Measurements from ENCODE around the gene LPAR1. TPM values are rescaled to one million over a fixed set of nuclear protein-coding genes. Genes with fewer than 3 reads are reported as not detected.
"Not testable (repeated sequence)": the region's sequence is repeated elsewhere in the genome, so short reads cannot be mapped to it uniquely, and the experiment has no call there.

LPAR1 gene
- total RNA-seq, 1 experiment from 2014 or later: 14.8 TPM

GRCh38 chr9:110890416-110890815 is 147.9 kb downstream of the LPAR1 start:
- H3K4me1 ChIP-seq: peaks cover 3% of the 10 kb centered on the region; the same call in 1 of the 2 replicates
- H3K27me3 ChIP-seq: no peaks in the 10 kb centered on the region
- no peaks in the 10 kb centered on the region for H3K9me3 ChIP-seq (replicated peaks)
- no peaks in the 10 kb centered on the region for H3K36me3 ChIP-seq
- no peak overlapping the region for H3K4me3 ChIP-seq
- H3K27ac ChIP-seq: no peak overlapping the region
- peak; percentile 45 to 66 for DNase-seq

DNA sequence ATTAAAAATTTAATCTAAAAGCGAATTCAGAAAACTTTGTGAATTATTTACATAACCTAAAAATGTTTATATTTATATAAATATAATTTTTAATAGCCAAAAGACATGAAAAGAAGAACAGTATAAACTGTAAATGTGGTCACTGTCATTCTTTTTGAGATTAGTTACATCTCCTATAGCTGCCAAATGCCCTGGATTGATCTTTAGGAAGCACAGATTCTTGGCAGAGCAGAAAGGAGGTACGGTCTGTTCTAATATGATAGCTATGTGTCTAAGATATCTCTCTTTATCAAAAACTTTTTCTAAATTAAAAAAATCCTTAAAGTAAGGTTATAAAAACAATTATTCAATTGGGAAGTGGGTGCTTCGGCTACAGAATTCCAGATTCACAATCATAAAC is 151.0 kb downstream of the LPAR1 start:
- H3K4me1 ChIP-seq: peaks cover 3% of the 10 kb centered on the region; the same call in 1 of the 2 replicates
- no peaks in the 10 kb centered on the region for H3K36me3 ChIP-seq
- no peak overlapping the region for H3K27ac ChIP-seq
- no peaks in the 10 kb centered on the region for H3K27me3 ChIP-seq
- no peaks in the 10 kb centered on the region for H3K9me3 ChIP-seq (replicated peaks)
- H3K4me3 ChIP-seq: no peak overlapping the region
- no peak for DNase-seq

- no peak for DNase-seq
- Histone ChIP-seq H3K4me3 (no peak overlapping the region), H3K9me3 (replicated peaks) (no peaks in the 10 kb centered on the region), H3K4me1 (peaks cover 3% of the 10 kb centered on the region; the same call in 1 of the 2 replicates), H3K27me3 (no peaks in the 10 kb centered on the region), H3K36me3 (no peaks in the 10 kb centered on the region), H3K27ac (no peak overlapping the region)
Measured at GRCh38 chr9:110886832-110887231, 151.4 kb downstream of the LPAR1 start.

- no peaks in the 10 kb centered on the region for H3K36me3 ChIP-seq
- no peak overlapping the region for H3K4me3 ChIP-seq
- H3K9me3 ChIP-seq (replicated peaks): no peaks in the 10 kb centered on the region
- H3K27ac ChIP-seq: peak overlapping the region; percentile 37
- no peaks in the 10 kb centered on the region for H3K27me3 ChIP-seq
- peaks cover 14% of the 10 kb centered on the region for H3K4me1 ChIP-seq
- DNase-seq: peak; percentile 77 to 86
Measured at GRCh38 chr9:110880189-110880588, 158.1 kb downstream of the LPAR1 start.

- DNase-seq: no peak
- Histone ChIP-seq H3K4me1 (peaks cover 14% of the 10 kb centered on the region), H3K27ac (no peak overlapping the region), H3K36me3 (no peaks in the 10 kb centered on the region), H3K4me3 (no peak overlapping the region), H3K27me3 (no peaks in the 10 kb centered on the region), H3K9me3 (replicated peaks) (no peaks in the 10 kb centered on the region)
Measured at GRCh38 chr9:110877374-110877773, 160.9 kb downstream of the LPAR1 start.

DNA sequence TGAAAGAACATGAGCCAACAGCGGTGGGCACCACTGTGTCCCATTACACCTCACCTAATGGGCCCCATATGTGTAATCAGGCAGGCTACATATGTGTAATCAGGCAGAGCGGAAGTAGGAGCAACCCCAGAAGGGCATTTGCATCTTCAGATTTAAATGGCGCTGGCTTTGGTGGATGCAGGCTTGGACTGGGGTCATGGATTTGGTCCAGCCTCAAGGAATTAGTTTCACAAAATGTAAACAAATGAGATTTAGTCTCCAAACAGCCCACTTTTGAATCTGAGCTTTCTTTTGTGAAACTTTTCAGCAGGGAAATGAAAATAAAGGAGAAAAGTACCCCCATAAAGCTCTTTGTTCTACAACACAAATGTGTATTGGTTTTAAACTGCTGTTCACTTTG is 161.3 kb downstream of the LPAR1 start:
- Histone ChIP-seq H3K4me1 (peaks cover 14% of the 10 kb centered on the region), H3K4me3 (no peak overlapping the region), H3K27ac (no peak overlapping the region), H3K36me3 (no peaks in the 10 kb centered on the region), H3K27me3 (no peaks in the 10 kb centered on the region), H3K9me3 (replicated peaks) (no peaks in the 10 kb centered on the region)
- DNase-seq: no peak

- peaks cover 8% of the 10 kb centered on the region for H3K4me1 ChIP-seq
- no peaks in the 10 kb centered on the region for H3K27me3 ChIP-seq
- H3K27ac ChIP-seq: no peak overlapping the region
- DNase-seq: no peak
- no peaks in the 10 kb centered on the region for H3K9me3 ChIP-seq (replicated peaks)
- no peaks in the 10 kb centered on the region for H3K36me3 ChIP-seq
- H3K4me3 ChIP-seq: no peak overlapping the region
Measured at GRCh38 chr9:110874963-110875674, 163.2 kb downstream of the LPAR1 start.

DNA sequence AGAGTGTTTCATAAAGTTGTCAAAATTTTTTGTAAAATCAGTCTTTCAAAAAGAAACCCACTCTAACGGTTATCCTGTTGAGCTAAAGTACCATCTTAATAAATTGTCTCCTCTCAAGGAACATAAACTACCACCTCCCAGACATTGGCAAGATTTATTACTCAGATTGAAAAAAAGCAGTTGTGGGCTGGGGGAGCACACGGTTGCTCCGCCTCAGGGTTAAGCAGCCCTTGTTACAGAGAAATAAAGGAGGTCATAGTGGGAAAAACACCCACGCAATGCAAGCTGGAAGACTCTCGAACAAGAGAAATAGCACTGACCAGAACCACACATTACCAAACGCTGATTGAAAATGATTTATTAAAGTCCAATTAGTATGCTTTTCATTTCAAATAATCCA is 165.3 kb downstream of the LPAR1 start:
- Histone ChIP-seq H3K36me3 (no peaks in the 10 kb centered on the region), H3K9me3 (replicated peaks) (no peaks in the 10 kb centered on the region), H3K4me1 (no peaks in the 10 kb centered on the region), H3K27me3 (no peaks in the 10 kb centered on the region), H3K27ac (no peak overlapping the region), H3K4me3 (no peak overlapping the region)
- no peak for DNase-seq

- no peaks in the 10 kb centered on the region for H3K36me3 ChIP-seq
- no peaks in the 10 kb centered on the region for H3K4me1 ChIP-seq
- no peak overlapping the region for H3K4me3 ChIP-seq
- H3K27ac ChIP-seq: no peak overlapping the region
- no peaks in the 10 kb centered on the region for H3K27me3 ChIP-seq
- H3K9me3 ChIP-seq (replicated peaks): no peaks in the 10 kb centered on the region
- no peak for DNase-seq
Measured at GRCh38 chr9:110871736-110872135, 166.5 kb downstream of the LPAR1 start.

- no peak overlapping the region for H3K27ac ChIP-seq
- no peak for DNase-seq
Measured at GRCh38 chr9:110869931-110870330, 168.3 kb downstream of the LPAR1 start.

GRCh38 chr9:110864011-110864410 is 174.3 kb downstream of the LPAR1 start:
- H3K27ac ChIP-seq: no peak overlapping the region
- no peak overlapping the region for H3K4me3 ChIP-seq
- no peaks in the 10 kb centered on the region for H3K36me3 ChIP-seq
- no peak for DNase-seq
- H3K4me1 ChIP-seq: no peaks in the 10 kb centered on the region
- peaks cover 28% of the 10 kb centered on the region for H3K9me3 ChIP-seq (replicated peaks)
- H3K27me3 ChIP-seq: no peaks in the 10 kb centered on the region

More at GRCh38 chr9:110869931-110870330, 168.3 kb downstream of the LPAR1 start:
- H3K27me3 ChIP-seq: no peaks in the 10 kb centered on the region
- H3K4me3 ChIP-seq: no peak overlapping the region
- H3K4me1 ChIP-seq: no peaks in the 10 kb centered on the region
- H3K9me3 ChIP-seq (replicated peaks): no peaks in the 10 kb centered on the region
- no peaks in the 10 kb centered on the region for H3K36me3 ChIP-seq

DNA sequence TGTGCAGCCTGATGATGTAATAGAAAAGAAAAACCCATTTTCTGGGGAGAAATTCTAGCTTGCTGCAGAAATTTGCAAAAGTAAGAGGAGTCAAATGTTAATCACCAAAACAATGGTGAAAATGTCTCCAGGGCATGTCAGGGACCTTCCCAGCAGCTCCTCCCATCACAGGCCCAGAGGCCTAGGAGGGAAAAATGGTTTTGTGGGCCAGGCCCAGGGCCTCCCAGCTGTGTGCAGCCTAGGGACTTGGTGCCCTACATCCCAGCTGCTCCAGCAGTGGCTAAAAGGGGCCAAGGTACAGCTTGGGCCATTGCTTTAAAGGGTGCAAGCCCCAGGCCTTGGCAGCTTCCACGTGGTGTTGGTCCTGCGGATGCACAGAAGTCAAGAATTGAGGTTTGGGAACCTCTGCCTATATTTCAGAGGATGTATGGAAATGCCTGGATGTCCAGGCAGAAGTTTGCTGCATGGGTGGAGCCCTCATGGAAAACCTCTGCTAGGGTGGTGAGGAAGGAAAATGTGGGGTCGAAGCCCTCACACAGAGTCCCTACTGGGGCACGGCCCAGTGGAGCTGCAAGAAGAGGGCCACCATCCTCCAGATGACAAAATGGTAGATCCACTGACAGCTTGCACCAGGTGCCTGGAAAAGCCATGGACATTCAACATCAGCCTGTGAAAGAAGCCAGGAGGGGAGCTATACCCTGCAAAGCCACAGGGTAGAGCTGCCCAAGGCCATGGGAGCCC is 176.7 kb downstream of the LPAR1 start:
- H3K4me3 ChIP-seq, H3K27ac ChIP-seq, H3K27me3 ChIP-seq, H3K36me3 ChIP-seq, DNase-seq, H3K4me1 ChIP-seq: not testable (repeated sequence)
- H3K9me3 ChIP-seq (replicated peaks): peaks cover 32% of the 10 kb centered on the region

- Histone ChIP-seq H3K36me3 (no peaks in the 10 kb centered on the region), H3K27ac (no peak overlapping the region), H3K9me3 (replicated peaks) (peaks cover 31% of the 10 kb centered on the region), H3K27me3 (no peaks in the 10 kb centered on the region), H3K4me1 (0 out of 2 replicates have a peak, but pooled peaks cover 4% of the 10 kb centered on the region), H3K4me3 (no peak overlapping the region)
- no peak for DNase-seq
Measured at GRCh38 chr9:110856772-110857171, 181.5 kb downstream of the LPAR1 start.

DNA sequence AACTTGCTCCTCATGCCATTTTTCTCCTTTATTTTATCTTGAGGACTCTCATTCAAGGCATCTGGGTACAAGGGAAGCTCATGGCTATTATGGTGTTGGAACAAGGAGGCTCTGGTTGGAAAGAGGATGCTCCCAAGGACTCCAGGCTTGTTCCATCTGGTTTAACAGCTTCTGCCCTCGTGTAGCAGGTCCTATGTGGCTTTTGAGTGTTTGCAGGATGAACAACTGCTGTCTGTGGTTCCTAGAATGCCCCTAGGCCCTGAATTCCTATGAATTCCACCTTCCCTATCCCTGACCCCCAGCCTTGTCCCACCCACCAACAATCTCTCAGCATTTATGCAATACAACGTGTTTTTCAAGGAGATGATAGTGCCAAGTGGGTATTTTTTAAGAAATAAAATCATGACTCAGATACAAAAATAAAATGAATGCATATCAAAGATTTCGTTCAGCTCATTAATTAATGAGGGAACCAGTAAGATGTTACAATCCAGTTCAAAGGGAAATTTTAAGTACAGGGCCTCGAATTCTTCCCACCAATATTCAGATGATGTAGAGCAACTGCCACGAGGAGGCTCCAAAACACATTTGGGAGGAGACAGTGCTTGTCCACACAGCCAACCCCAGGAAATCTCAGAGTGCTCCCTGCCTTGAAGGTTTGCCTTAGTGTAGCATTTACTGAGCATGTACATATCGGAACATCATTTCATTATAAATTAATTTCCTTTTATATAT is 187.7 kb downstream of the LPAR1 start:
- DNase-seq: peak; percentile 28 to 29
- no peak overlapping the region for H3K27ac ChIP-seq
- no peaks in the 10 kb centered on the region for H3K36me3 ChIP-seq
- H3K4me3 ChIP-seq: no peak overlapping the region
- no peaks in the 10 kb centered on the region for H3K4me1 ChIP-seq
- no peaks in the 10 kb centered on the region for H3K27me3 ChIP-seq
- H3K9me3 ChIP-seq (replicated peaks): peaks cover 8% of the 10 kb centered on the region

DNA sequence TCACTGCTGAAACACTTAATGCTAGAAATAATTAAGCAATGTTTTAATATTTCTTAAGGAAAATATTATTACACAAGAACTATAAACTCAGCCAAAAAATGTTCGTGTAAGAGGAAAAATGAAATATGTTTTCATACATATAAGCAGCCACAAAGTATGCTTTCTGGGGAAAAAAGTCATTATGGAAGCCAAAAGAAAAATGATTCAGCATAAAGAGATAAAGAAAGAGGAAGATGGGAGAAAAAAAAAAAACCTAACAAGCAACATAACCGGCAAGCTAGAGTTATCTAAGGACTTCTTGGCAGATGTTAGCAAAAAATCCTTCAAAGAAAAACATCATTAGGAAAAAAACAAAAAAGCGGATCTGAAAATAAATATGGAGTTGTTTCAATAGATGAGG is 190.6 kb downstream of the LPAR1 start:
- peaks cover 4% of the 10 kb centered on the region for H3K4me1 ChIP-seq
- H3K27me3 ChIP-seq: no peaks in the 10 kb centered on the region
- no peaks in the 10 kb centered on the region for H3K36me3 ChIP-seq
- no peak overlapping the region for H3K27ac ChIP-seq
- peaks cover 3% of the 10 kb centered on the region for H3K9me3 ChIP-seq (replicated peaks)
- no peak for DNase-seq
- H3K4me3 ChIP-seq: no peak overlapping the region
